Mononuclear cell (primary cell): ENCODE data around the gene DES. TPM values are rescaled to one million over a fixed set of nuclear protein-coding genes. Genes with fewer than 3 reads are reported as not detected.

Source experiments
- H3K27me3 ChIP-seq: 2 replicates; pipeline ENCODE4 v1.6.0; 2011; ENCODE audit warnings: low read length, control low read depth; ENCODE audit not compliant: insufficient read depth
- H3K4me1 ChIP-seq: 2 replicates; pipeline ENCODE4 v1.5.1; 2011; ENCODE audit warnings: mild to moderate bottlenecking, low read length, control low read depth; ENCODE audit not compliant: insufficient read depth
- H3K4me3 ChIP-seq: 2 replicates; pipeline ENCODE4 v1.5.1; 2011; ENCODE audit warnings: mild to moderate bottlenecking, low read length, moderate library complexity
- H3K9me3 ChIP-seq: 2 replicates; pipeline ENCODE4 v1.5.1; 2011; ENCODE audit warnings: low read depth, mild to moderate bottlenecking, control low read depth, low read length
- total RNA-seq: library from RNA; depleted of rRNA; stranded (reverse); fragments of >200 nt; gene quantifications from one replicate; pipeline ENCODE4 v1.2.3, GENCODE V29; 2012

The DES gene
- total RNA-seq: 1.3 TPM

- H3K27me3 ChIP-seq: peaks cover 19% of the 10 kb centered on the region
- H3K9me3 ChIP-seq: no peaks in the 10 kb centered on the region
- peaks cover 12% of the 10 kb centered on the region for H3K4me1 ChIP-seq
- no peak within 1 kb of the TSS for H3K4me3 ChIP-seq
These were observed at the start of gene DES for GRCh38 chr2:219418155-219419011. DES (plus strand) TSS chr2:219418377; CDS start chr2:219418463, 86 bp downstream.

GRCh38 chr2:219368690-219369191 lies 49.4 kb upstream of the DES start:
- Histone ChIP-seq H3K4me1 (no peaks in the 10 kb centered on the region), H3K4me3 (no peak overlapping the region)

GRCh38 chr2:219369447-219369861 lies 48.7 kb upstream of the DES start:
- Histone ChIP-seq H3K27me3 (no peaks in the 10 kb centered on the region), H3K4me1 (no peaks in the 10 kb centered on the region), H3K4me3 (no peak overlapping the region), H3K9me3 (no peaks in the 10 kb centered on the region)

More at GRCh38 chr2:219368690-219369191, 49.4 kb upstream of the DES start:
- H3K9me3 ChIP-seq: no peaks in the 10 kb centered on the region
- H3K27me3 ChIP-seq: no peaks in the 10 kb centered on the region

- Histone ChIP-seq H3K27me3 (no peaks in the 10 kb centered on the region), H3K4me3 (no peak overlapping the region), H3K4me1 (no peaks in the 10 kb centered on the region), H3K9me3 (no peaks in the 10 kb centered on the region)
These were observed 39.9 kb upstream of the DES start for GRCh38 chr2:219378163-219378851.

GRCh38 chr2:219380926-219381325 lies 37.3 kb upstream of the DES start:
- Histone ChIP-seq H3K4me3 (no peak overlapping the region), H3K27me3 (no peaks in the 10 kb centered on the region), H3K4me1 (no peaks in the 10 kb centered on the region), H3K9me3 (no peaks in the 10 kb centered on the region)

- no peak overlapping the region for H3K4me3 ChIP-seq
- H3K4me1 ChIP-seq: peaks cover 4% of the 10 kb centered on the region
- H3K27me3 ChIP-seq: no peaks in the 10 kb centered on the region
- no peaks in the 10 kb centered on the region for H3K9me3 ChIP-seq
These were observed 36.7 kb upstream of the DES start for GRCh38 chr2:219381448-219381847.

GRCh38 chr2:219384083-219384713 lies 34.0 kb upstream of the DES start:
- no peak overlapping the region for H3K4me3 ChIP-seq
- peaks cover 21% of the 10 kb centered on the region for H3K4me1 ChIP-seq
- H3K9me3 ChIP-seq: no peaks in the 10 kb centered on the region
- no peaks in the 10 kb centered on the region for H3K27me3 ChIP-seq

- peaks cover 21% of the 10 kb centered on the region for H3K4me1 ChIP-seq
- H3K9me3 ChIP-seq: no peaks in the 10 kb centered on the region
- no peaks in the 10 kb centered on the region for H3K27me3 ChIP-seq
- H3K4me3 ChIP-seq: no peak overlapping the region
These were observed 33.3 kb upstream of the DES start for GRCh38 chr2:219384859-219385258.

GRCh38 chr2:219385958-219386520 lies 32.1 kb upstream of the DES start:
- Histone ChIP-seq H3K9me3 (no peaks in the 10 kb centered on the region), H3K4me3 (no peak overlapping the region), H3K4me1 (peaks cover 21% of the 10 kb centered on the region), H3K27me3 (no peaks in the 10 kb centered on the region)

GRCh38 chr2:219386532-219387280 lies 31.5 kb upstream of the DES start:
- H3K4me3 ChIP-seq: peak overlapping the region; percentile 87

GRCh38 chr2:219387306-219388120 lies 30.7 kb upstream of the DES start, which contains the start of gene DNPEP:
DNPEP (minus strand) TSS chr2:219387912; CDS start chr2:219387794, 118 bp downstream.
- H3K4me1 ChIP-seq: peaks cover 21% of the 10 kb centered on the region
- peak within 1 kb of the TSS; percentile 87 for H3K4me3 ChIP-seq
- H3K9me3 ChIP-seq: no peaks in the 10 kb centered on the region
- no peaks in the 10 kb centered on the region for H3K27me3 ChIP-seq

More at GRCh38 chr2:219386532-219387280, 31.5 kb upstream of the DES start:
- Histone ChIP-seq H3K27me3 (no peaks in the 10 kb centered on the region), H3K4me1 (peaks cover 21% of the 10 kb centered on the region), H3K9me3 (no peaks in the 10 kb centered on the region)

- Histone ChIP-seq H3K4me1 (peaks cover 21% of the 10 kb centered on the region), H3K9me3 (no peaks in the 10 kb centered on the region), H3K4me3 (peak overlapping the region; percentile 25), H3K27me3 (no peaks in the 10 kb centered on the region)
These were observed 29.9 kb upstream of the DES start for GRCh38 chr2:219388121-219388906.

- H3K4me3 ChIP-seq: no peak overlapping the region
- H3K4me1 ChIP-seq: peaks cover 21% of the 10 kb centered on the region
- no peaks in the 10 kb centered on the region for H3K9me3 ChIP-seq
- no peaks in the 10 kb centered on the region for H3K27me3 ChIP-seq
These were observed 29.3 kb upstream of the DES start for GRCh38 chr2:219388907-219389156.
